Cardiac muscle cell (in vitro differentiated cells and primary cell): Measurements from ENCODE around the gene NPY1R. TPM values are rescaled to one million over a fixed set of nuclear protein-coding genes. Genes with fewer than 3 reads are reported as not detected.

Experiments used
- DNase-seq, 2 donors: peaks; one replicate each; pipeline versions ENCODE4 v3.0.0 to v3.0.0-alpha.2; 2010 to 2017; ENCODE audit warnings: low read depth in 1 of 2, low spot score in 1 of 2
- H3K27ac ChIP-seq: fragments of 200-600 bp; sonication (generic); 2 replicates; pipeline ENCODE4 v1.5.1; 2016
- H3K27me3 ChIP-seq: fragments of 200-600 bp; sonication (generic); 2 replicates; pipeline ENCODE4 v1.6.0; 2016; ENCODE audit warnings: control low read depth
- H3K36me3 ChIP-seq: fragments of 200-600 bp; sonication (generic); 2 replicates; pipeline ENCODE4 v1.5.1; 2016; ENCODE audit warnings: control low read depth
- H3K4me1 ChIP-seq: fragments of 200-600 bp; sonication (generic); 2 replicates; pipeline ENCODE4 v1.8.1; 2017; ENCODE audit warnings: low read depth, mild to moderate bottlenecking, mixed run types
- H3K4me3 ChIP-seq: fragments of 200-600 bp; sonication (generic); 2 replicates; pipeline ENCODE4 v1.5.1; 2016; ENCODE audit warnings: mild to moderate bottlenecking
- H3K9me3 ChIP-seq: fragments of 200-600 bp; sonication (generic); 2 replicates; pipeline ENCODE4 v1.5.1; 2017; ENCODE audit warnings: low read depth, mild to moderate bottlenecking, control low read depth
- polyA plus RNA-seq: library from polyadenylated mRNA; unstranded; fragments of >200 nt; fragmentation: Nextera tagmentation; extraction: Ambion mirVana; gene quantifications from 2 replicates; pipeline ENCODE4 v1.2.1, GENCODE V29; 2016
- total RNA-seq: library from RNA; depleted of rRNA; stranded (reverse); fragments of >200 nt; gene quantifications from 2 replicates; pipeline ENCODE4 v1.2.3, GENCODE V29; 2016
- TF ChIP-seq, protein P1 (sequence below): IDR thresholded peaks from 2 replicates; pipeline ENCODE4 v1.5.1; 2012; ENCODE audit warnings: low read depth, mild to moderate bottlenecking, low read length

The NPY1R gene
- total and polyA plus RNA-seq, 2 experiments from 2014 or later: 8.0 to 16.8 TPM

DNA sequence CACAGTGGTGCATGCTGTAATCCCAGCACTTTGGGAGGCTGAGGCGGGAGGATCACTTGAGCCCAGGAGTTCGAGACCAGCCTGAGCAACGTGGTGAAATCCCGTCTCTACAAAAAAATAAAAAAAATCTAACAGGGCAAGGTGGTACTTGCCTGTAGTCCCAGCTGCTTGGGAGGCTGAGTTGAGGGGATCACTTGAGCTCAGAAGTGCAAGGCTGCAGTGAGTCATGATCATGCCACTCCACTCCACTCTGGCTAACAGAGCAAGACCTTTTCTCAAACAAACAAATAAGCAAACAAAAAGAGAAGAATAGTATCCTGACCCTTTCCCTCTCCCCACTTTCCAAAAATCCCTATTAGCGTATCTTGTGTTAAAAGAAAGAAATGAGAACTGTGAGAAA, 52.7 kb downstream of the NPY1R start:
- Histone ChIP-seq H3K4me3 (no peak overlapping the region), H3K36me3 (no peaks in the 10 kb centered on the region), H3K9me3 (no peaks in the 10 kb centered on the region), H3K27me3 (no peaks in the 10 kb centered on the region), H3K27ac (no peak overlapping the region), H3K4me1 (no peaks in the 10 kb centered on the region)
- TF ChIP-seq, protein P1, sequence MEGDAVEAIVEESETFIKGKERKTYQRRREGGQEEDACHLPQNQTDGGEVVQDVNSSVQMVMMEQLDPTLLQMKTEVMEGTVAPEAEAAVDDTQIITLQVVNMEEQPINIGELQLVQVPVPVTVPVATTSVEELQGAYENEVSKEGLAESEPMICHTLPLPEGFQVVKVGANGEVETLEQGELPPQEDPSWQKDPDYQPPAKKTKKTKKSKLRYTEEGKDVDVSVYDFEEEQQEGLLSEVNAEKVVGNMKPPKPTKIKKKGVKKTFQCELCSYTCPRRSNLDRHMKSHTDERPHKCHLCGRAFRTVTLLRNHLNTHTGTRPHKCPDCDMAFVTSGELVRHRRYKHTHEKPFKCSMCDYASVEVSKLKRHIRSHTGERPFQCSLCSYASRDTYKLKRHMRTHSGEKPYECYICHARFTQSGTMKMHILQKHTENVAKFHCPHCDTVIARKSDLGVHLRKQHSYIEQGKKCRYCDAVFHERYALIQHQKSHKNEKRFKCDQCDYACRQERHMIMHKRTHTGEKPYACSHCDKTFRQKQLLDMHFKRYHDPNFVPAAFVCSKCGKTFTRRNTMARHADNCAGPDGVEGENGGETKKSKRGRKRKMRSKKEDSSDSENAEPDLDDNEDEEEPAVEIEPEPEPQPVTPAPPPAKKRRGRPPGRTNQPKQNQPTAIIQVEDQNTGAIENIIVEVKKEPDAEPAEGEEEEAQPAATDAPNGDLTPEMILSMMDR: no peak
- no peak for DNase-seq

DNA sequence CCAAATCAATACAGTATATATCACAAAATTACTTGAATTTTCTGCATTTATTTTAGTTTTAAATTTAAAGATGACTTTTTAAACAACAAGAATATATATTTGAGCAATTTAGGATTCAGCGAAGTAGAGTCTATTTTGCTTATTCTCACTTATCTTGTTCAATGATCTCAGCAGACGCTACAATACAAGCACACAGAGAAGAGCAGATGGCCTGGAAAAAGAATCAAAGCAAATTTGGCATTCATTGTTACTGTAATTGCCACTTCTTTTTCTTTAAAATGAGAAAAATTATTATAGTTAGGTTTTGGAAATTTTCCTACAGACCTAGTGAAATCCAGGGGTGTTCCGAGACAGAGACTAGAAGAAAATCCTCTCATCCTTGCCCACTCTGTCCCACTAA, 57.5 kb downstream of the NPY1R start:
- H3K27me3 ChIP-seq: no peaks in the 10 kb centered on the region
- no peaks in the 10 kb centered on the region for H3K9me3 ChIP-seq
- H3K4me3 ChIP-seq: no peak overlapping the region
- no peak overlapping the region for H3K27ac ChIP-seq
- no peaks in the 10 kb centered on the region for H3K4me1 ChIP-seq
- no peaks in the 10 kb centered on the region for H3K36me3 ChIP-seq
- TF ChIP-seq, protein P1: no peak
- DNase-seq: no peak

Other genes starting within 250 kb of the NPY1R start
- 20.5 and 31.6 TPM in 2 replicates for gene NAF1, start 165.7 kb downstream of the NPY1R start, total RNA-seq
- gene NAF1, start 165.7 kb downstream of the NPY1R start, polyA plus RNA-seq: 9.1 TPM in 2 replicates
- 6.9 and 9.7 TPM in 2 replicates for gene NPY5R, start 11.3 kb upstream of the NPY1R start, total RNA-seq
- 15.2 and 19.1 TPM in 2 replicates for gene NPY5R, start 11.3 kb upstream of the NPY1R start, polyA plus RNA-seq
- gene TKTL2, start 141.2 kb upstream of the NPY1R start, total RNA-seq: not detected in 2 replicates
- gene TKTL2, start 141.2 kb upstream of the NPY1R start, polyA plus RNA-seq: not detected in 2 replicates
- gene TMA16, start 162.1 kb upstream of the NPY1R start, total RNA-seq: 36.2 and 45.3 TPM in 2 replicates
- 28.6 and 37.1 TPM in 2 replicates for gene TMA16, start 162.1 kb upstream of the NPY1R start, polyA plus RNA-seq